HG02763 (cell line): ENCODE data around the gene RASIP1.
"Not testable (repeated sequence)": the region's sequence is repeated elsewhere in the genome, so short reads cannot be mapped to it uniquely, and the experiment has no call there.

ENCODE experiments used
- ATAC-seq: cut with Tn5 transposase; IDR thresholded peaks from one replicate; pipeline ENCODE4 v1.9.1; 2021; ENCODE audit warnings: mild to moderate bottlenecking, moderate library complexity; ENCODE audit not compliant: unreplicated experiment

RASIP1 gene

DNA sequence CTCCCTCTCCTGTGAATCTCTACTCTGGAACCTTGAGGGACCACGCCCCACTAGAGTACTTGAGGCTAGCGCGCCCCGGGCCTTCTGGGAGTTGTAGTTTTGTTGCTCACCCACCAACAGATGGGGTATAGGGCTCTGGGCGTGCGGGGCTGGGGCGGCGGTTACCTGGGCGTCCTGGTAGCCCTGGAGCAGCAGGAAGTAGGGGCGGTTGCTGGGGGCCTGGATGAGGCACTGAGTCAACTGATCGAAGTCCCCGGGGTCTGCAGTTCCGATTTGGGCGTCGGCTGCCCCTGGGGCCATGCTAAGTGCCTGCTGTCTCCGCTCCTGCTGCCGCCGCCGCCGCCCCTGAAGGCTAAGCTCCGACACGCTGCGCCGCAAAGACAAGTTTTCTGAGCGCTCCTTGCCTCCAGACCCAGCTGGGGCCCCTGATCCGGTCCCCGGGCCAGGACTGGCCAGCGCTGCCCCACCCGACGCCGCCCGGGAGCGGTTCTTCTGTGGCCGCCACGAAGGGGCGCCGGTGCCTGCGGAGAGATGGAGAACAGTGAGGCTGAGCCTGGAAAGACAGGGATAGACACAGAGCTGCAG lies 5.3 kb downstream of the RASIP1 start:
- ATAC-seq: no peak

DNA sequence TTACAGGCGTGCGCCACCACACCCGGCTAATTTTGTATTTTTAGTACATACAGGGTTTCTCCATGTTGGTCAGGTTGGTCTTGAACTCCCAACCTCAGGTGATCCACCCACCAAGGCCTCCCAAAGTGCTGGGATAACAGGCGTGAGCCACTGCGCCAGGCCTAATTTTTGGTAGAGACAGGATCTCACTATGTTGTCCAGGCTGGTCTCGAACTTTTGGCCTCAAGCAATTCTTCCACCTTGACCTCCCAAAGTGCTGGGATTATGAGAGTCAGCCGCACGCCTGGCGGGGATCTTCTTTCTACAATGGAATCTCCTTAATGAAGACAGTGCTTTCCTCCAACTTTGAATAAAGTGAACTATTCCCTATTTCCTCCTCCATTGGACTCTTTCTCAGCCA lies 5.8 kb downstream of the RASIP1 start:
- ATAC-seq: no peak

DNA sequence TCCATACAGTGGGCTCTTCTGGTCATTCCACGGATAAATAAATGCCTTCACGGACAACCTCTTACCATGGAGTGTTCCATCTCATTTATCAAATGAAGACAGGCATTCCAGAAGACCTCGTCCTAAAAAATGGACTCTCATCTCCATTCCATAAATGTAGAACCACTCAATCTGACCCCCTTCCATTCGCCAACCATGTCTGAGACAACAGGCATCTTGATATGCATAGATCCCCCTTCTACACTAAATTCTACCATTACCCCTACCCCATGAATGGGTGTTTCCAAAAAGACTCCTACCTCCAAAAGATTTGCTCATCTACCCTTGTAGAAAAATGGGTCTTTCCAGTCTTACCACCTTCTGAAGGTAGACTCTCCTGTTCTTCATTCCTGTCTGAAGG lies 9.0 kb downstream of the RASIP1 start:
- no peak for ATAC-seq

DNA sequence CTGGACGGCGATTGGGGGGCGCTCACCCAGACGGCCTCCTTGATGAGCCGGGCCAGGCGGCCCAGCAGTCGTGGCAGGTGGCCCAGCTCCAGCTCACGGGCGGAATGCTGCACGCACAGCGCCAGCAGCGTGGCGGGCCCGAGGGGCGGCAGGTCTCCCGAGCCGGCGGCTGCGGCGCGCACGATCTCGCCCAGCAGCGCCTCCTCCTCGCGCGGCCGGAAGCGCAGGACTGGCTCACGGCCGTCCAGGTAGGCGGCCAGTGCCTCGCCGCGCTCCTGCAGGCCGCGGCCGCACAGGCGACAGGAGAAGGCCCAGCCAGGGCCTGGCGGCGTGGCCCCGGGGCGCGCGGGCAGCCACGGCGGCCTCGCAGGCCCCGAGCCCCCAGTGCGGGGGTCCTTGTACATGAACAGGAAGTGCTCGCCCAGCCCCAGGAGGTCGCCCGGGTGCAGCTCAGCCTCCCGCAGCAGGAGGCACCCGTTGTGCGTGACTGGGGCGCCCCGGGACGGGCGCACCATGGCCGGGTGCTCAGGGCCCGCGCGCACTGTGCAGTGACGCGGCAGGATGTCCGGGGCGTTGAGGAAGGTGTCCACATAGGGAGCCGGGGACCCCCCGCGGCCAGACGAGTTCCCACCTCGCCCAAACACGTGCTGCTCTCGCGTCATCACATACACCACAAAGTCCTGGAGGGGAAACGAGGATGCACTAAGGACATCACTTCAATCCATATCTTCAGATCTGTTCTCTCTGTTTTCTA lies 11.3 kb downstream of the RASIP1 start:
- ATAC-seq: no peak

DNA sequence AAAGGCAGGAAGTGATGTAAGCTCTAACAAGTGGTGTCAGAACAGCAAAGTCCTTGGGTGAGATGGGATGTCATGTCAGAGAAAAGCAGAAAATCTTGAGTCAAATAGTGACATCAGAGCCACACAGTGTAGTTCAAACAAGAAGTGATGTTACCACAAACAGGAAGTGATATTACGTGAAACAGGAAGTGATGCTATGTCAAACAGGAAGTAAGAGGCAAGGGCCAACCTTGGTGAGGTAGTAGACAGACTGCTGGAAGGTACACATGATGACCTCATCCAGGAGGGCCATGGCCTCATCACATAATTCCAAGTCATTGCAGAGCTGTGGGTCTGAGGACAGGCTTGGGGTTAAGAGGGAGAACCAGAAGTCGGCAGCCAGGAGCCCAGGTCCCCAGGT lies 13.9 kb downstream of the RASIP1 start:
- ATAC-seq: no peak

DNA sequence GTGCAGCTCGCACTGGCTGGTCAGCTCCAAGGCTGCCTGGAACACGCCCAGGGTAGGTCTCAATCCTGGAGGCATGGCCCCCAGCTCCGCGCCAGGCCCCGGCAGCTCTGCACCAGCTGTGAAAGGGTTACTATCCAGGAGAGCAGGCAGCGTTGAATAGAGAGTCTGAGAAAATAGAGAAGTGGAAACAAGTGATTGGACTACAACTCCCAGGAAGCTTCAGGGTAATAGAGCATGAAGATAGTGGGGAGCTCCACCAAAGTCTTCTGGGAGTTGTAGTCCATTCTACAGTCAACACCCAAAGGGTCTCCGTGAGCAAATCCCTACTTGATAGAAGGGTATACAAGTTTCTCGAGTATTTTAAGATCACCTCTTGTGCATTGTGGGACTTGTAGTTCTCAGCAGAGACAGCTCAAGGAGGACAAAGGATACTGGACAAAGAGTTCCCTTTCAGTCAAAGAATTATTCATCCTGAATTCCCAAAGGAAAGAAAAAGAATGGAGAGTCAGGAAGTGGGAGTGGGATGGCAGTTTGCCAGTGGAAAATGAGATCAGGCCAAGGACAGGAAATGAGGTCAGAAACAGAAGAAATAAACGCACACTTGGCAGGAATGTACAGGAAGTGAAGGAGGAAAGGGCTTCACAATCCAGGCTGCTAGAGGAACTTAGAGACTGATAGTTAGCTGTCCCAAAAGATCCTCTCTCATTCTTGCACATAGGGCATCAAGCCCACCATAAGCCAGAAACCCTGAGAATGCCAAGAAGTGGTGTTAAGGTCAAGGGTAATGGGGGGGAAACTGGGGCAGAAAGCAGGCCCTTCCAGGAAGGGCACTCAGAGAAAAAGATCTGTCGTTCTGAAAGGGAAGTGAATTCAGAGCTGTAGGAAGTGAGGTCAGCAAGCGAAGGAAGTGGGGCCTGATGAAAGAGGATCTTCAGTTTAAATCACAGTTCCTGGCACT lies 15.3 kb downstream of the RASIP1 start:
- no peak for ATAC-seq

DNA sequence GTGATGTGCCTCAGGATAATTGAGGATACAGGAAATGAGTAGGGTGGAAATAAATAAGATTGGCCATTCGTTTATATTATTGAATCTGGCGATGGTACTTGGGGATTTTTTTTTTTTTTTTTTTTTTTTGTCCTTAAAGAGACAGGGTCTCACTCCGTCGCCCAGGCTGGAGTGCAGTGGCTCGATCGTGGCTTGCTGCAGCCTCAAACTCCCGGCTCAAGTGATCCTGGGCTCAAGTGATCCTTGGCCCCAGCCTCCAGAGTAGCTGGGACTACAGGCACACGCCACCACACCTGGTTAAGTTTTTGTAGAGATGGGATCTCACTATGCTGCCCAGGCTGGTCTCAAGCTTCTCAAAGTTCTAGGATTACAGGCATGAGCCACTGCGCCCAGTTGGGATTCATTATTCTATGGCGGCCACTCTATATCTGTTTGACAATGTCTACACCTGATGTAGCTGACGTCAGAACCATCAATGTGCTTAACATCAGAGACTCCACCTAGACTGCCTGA lies 18.2 kb downstream of the RASIP1 start:
- ATAC-seq: no peak

DNA sequence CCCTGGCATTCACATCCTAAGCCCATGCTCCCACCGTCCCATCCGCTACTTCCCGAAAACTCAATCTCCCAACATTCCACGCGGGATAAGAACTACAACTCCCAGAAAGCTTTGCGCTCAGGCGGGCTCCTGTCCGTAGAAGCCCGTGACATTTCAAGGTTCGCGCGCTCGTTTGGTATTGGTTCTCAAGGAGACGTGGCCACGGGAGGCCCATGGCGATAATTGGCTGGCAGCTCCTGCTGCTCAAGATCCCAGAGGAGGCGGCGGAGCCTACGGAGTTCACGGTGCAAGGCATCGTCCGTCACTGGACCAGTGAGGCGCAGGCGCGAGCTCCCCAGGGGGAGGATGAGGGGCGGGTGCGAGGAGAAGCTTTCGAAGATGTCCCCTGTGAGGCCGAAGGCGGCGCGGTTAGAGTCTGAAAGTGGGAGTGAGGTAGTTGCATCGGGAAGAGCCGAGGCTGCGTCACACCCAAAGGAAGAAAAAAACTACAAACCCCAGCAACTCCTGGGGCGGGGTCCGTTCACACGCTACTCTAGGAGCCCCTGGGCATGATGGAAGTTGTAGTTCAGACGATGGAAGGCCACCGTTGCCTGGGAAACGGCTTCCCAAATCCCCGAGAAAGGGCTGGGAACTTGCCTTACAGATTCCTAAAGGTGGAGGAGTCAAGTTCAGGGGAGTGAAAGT lies 19.7 kb downstream of the RASIP1 start:
- peak; percentile 85 for ATAC-seq

DNA sequence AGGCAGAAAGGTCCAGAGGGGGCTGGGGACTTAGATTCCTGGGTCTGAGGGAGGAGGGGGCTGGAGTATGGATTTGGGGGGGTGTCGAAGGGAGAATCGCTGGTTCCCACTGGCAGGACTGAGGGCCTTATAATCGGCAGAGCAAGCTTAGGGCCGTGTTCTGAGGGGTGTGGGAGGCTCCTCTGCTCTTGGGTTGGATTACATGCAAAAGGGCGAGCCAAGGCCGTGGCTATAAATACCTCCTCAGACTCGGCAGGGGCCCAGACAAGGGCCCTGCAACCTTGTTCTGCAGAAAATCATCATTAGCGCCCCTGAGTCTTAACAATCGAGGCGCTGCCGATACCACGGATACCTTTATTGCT lies 20.2 kb downstream of the RASIP1 start:
- ATAC-seq: no peak

DNA sequence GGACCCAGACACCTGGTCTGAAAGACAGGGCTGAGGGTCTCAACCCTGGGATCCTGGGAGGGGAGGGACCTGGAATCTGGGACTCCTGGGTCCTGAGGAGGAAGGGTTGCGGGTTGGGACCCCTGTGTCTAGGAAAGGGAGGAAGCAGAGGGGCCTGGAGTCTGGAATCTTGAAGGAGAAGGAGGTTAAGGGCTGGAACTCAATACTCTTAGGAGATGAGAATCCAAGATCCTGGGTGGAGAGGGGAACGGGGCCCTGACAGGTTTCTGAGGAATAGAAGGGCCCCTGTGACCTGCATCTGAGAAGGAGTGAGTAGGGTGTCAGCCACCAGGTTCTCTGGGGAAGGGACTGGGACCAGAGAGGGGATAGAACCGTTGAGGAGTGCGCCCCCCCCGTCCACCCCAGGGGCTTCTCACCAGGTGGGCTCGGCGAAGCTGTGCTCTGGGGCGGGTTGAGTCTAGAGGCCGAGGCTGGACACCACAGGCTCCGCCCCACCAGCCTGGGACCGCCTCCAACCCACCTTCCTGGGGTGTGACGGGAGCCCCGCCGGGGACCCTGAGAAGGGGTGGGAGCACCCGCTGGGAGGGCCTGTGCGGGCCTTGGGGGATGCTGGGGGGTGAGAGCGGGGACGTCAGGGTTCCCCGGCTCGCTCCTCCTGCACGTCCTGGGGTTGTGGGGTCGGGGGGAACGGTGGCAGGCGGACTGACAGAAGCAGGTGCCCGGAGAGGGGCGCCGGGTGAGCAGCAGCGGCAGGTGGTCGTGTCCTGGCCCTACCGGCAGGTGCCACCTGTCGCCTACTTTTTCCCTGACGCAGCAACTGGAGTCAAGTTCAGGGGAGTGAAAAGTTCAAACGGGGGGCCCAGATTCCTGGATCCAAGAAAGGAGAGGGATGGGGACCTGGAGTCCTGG lies 20.9 kb downstream of the RASIP1 start, which contains the start of gene MAMSTR:
Gene MAMSTR, minus strand, starts transcription at position 463 of the 909 bp plus-strand sequence. CDS start 694 bp downstream, outside the sequence.
- ATAC-seq: no peak

DNA sequence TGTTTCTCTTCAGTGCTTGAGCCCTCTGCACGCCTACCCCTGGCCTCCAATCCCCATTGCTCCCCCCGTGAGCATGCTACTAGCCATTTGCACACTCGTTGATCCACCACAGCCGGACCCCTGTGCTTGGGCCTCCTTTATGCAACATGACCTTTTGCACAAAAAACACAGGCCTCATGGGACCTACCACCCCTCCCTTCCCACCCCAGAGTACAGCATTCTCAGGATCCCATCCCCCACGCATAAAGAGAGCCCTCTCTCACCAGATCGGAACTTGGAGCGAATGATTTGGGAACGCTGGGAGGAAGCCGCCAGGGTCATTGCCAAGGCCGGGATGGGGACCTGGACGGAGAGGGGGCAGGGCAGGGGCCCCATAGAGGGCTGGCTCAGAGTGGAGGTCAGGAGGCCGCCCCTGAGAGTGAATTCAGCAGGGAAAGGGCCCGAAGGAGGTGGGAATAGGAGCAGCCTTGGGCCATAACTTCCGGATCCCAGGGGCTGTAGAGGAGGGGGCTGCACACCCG lies 21.6 kb downstream of the RASIP1 start:
- no peak for ATAC-seq

DNA sequence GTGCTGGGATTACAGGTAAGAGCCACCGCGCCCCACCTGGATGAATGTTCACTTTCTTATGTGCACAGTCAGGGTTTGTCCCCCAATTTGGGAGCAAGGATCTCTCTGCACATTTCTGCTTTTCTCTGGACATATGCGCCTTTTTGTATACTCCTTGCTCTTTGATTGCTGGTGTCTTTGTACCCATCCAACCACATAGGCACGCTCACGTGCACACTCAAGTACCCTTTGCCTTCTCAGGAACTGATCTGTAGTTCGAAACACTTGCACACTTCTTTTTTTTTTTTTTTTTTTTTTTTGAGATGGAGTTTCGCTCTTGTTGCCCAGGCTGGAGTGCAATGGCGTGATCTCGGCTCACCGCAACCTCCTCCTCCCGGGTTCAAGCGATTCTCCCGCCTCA lies 22.3 kb downstream of the RASIP1 start:
- ATAC-seq: not testable (repeated sequence)

DNA sequence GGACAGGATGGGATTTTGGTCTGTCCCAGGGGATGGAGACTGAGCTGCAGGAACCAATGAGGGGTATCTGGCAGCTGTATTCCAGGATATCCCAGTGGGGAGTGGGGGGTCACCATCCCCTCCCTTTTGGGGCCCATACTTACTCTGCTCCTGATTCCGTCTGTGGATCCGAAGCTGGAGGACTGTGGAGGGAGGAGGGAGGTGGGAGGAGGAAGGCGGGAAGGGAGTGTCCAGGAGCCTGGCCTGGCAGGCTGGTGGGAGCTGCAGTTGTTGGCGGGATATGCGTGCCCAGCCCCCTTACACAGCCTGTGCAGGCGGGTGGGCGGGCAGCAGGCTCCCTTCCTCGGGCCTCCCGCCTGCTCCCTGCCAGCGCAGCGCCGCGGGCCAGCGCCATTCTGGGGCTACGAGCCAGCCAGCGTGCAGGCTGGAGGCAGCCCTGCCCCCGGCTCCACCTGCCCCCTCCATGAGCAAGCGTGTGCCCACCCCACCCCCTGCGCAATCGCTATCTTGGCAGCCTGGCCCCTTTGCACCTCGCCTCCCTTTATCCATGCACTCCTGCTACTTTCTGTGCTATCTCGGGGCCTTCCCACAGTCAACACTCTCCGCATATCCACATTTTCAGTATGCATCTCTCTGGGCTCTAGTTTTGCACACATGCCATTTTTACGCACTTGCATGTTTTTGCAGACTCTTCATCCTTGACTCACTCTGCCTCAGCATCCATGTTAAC lies 23.7 kb downstream of the RASIP1 start:
- ATAC-seq: no peak

DNA sequence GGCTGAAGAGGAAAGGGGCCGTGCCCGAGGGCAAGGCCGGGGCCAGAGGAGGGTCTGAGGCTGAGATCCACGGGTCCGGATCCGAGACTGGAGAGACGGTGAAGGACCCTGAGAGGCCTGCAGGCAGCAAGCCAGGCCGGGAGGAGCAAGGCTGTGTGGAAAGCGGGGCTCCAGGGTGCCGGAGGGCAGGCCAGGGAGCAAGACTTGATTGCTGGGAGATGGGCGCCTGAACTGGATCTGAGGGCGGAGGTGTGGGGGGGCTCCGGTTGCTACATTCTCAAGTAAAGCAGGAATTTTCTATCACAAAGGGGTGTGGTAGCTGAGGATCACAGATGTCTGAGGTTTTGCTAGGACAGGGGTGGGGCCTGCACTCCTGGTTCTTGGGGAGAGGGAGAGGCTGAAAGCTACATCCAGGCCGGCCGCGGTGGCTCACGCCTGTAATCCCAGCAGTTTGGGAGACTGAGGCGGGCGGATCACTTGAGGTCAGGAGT lies 24.7 kb downstream of the RASIP1 start:
- ATAC-seq: no peak

DNA sequence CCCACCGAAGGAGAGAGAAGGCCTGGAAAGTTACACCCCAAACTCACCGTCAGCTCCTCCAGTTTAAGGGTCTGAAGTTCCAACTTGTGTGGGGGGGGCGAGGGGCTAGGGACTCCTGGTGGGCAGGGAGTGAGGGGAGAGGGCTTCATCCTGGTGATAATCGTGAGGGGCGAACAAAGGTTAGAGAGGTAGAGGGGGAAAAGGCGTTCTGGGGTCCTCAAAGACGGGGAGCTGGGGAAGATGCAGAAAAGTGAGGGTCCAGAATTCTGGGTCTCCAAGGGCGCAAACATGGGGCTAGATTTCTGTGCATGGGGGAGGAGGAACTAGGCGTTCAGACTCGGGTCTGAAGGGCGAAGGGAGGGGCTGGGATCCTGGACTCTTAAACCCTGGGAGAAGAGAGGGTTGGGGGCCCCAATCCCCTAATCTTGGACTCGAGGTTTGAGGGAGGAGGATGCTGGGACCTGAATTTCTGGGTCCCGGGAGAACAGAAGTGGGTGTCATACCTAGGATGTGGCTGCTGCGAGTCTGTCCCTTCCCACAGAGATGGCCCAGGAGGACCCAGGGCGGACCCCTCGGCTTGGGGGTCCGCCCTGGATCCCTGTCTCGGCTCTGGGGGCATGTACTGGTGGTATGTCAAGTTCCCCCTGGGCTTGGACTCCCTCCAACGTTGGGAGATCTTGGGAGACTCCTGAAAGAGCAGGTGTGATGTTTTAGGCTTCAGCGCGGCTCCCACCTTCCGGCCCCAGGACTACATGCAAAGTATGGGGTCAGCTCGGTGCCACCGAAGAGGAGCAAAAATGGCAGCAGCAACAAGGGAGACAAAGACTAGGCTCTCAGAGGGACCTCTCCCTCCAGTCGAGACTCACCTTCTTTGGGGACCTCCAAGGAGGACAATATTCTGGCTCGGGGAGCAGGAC lies 25.4 kb downstream of the RASIP1 start:
- no peak for ATAC-seq

DNA sequence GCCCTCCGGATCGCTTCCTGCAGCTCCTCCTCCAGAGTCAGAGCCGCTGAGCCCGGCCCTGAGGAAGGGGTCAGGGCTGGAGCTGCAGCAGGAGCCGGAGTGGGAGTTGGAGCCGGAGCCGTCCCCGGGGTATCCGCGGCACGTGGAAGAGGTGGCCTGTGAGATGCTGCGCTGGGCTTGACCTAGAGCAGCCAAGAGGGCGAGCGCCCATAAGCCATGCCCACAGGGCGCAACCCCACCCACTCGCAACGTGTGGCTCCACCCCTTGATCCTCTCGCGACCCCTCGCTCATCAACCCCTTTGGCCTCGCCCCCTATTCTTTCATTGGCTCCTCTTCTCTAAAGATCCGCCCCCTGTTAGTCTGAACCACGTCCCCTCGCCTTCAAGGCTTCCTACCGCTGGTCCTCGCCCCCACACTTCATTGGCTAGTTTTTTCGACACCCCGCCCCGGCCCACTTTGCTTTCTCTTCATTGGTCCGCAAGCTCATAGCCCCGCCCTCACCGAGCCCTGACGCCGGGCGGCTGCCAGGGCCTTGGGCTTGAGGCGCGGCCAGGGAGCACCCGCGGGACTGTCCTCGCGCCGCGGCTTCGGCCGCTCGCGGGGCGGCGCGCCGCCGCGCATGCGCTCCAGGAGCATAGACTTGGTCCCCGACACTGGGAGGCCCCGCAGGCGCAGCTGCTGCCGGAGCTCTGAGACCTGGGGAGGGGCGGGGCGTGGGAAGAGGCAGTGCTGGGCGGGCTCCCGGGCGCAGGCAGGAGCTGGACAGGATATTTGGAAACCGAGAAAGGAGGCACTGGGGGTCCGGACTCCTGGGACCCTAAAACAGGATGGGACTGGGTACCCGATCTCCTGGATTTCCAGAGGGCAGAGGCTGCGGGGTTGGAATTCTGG lies 26.3 kb downstream of the RASIP1 start:
- ATAC-seq: peak; percentile 91
